Measurements from ENCODE around the gene TAS2R40.
A peak's percentile ranks its signal among the peaks of the same experiment; 100 is the strongest.
"Not testable (repeated sequence)": the region's sequence is repeated elsewhere in the genome, so short reads cannot be mapped to it uniquely, and the experiment has no call there.

Gene TAS2R40

DNA sequence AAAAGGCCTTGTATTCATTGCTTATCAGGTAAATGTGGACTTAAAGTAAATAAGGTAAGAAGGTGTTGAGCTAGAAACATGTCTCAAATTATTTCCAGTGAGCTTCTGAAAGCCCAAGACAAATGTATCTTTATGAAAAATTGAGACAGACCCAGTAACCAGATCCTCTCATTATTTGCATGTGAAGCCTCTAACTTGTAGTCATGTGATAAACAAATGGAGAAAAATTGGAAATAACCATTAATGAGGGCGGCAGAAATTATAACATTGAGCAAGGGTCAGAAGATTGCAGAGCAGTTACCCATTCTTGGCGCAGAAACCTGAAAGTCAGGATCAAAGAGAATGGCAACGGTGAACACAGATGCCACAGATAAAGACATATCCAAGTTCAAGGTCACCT lies at the start of gene TAS2R40:
TAS2R40 (plus strand) TSS at position 301 of the 400 bp plus-strand sequence; CDS start at position 343, 42 bp downstream.
- DNase-seq: no peak

DNA sequence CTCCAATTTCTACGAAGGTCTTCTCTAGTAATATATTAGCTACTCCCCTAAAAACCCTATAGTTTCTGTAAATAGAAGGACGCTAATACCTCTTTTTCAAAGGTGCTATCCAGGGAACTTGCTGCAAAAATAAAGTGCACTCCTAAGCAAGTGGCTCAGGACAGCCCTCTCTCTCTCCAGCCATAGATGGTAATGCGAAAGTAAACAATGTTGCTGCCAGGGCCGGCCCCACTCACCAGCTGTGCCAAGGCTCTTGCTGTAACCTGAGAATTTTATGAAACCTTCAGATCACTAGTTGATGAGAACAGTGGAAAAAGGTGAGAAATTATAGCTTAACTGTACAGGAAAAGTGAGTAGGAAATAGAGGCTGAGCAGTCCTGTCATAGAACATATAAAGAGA lies 49.5 kb upstream of the TAS2R40 start:
- DNase-seq: peak; percentile 14 to 28

DNA sequence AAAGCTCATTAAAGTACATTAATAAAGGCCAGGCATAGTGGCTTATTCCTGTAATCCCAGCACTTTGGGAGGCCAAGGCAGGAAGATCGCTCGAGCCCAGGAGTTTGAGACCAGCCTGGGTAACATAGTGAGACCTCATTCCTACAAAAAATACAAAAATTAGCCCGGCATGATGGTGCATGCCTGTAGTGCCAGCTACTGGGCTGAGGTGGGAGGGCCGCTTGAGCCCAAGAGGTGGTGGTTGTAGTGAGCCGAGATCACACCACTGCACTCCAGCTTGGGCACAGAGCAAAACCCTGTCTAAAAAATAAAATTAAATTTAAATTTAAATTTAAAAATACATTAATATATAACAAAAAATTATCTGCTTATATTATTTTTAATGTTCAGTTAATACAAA lies 45.7 kb upstream of the TAS2R40 start:
- no peak for DNase-seq

DNA sequence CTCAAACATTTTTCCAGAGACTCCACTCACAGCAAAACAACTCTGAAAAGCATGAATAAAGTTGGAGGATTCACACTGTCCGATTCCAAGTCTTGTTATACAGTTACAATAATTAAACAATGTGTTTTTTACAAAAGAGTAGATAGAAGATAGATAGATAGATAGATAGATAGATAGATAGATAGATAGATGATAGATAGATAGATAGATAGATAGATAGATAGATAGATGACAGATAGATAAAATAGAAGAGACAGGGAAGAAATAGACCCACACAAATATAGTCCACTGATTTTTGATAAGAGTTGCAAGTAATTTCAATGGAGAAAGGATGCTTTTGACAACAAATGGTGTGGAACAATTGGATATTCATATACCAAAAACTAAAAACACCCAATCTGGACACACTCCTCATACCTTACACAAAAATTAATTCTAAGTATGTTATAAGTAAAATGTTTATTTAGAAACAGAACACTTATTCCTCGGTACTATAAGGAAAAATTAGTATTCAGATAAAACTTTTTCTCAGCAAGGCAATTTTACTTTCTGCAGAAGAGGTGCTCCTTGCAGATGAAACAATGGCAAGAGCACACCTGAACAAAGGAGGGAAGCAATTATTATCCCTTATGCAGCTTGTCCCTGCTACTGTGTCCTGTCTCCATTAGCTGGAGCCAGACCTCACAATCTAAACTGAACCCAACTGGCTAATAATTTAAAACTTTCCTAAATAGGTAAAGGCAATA lies 44.3 kb upstream of the TAS2R40 start:
- no peak for DNase-seq

DNA sequence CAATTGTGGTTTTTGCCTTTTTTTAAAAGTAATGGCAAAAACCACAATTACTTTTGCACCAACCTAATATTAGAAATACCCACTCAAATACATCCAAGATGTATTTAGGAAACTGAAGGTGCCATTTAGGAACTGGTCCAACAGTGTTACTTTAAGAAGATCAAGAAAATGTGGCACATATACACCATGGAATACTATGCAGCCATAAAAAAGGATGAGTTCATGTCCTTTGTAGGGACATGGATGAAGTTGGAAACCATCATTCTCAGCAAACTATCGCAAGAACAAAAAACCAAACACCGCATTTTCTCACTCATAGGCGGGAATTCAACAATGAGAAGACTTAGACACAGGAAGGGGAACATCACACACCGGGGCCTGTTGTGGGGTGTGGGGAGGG lies 41.1 kb upstream of the TAS2R40 start:
- DNase-seq: not testable (repeated sequence)

DNA sequence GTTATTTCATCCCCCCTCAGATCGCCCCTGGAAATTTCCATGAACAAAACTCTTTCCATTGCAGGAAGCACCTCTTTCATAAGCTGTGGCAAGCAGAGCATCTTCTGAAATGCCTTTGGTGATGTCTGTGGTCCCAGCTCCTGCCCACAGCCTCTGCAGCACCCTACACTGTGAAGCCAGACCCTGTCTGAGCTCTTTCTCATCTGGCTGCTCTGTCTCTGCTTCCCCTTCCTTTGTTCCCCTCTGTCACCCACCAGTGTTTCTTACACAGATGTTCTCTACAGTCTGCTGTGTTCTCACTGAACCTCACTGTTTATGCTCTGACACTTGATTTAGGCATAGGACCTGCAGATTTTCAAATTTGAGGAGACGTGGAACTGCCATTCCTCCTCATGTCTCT lies 40.5 kb upstream of the TAS2R40 start:
- DNase-seq: no peak

DNA sequence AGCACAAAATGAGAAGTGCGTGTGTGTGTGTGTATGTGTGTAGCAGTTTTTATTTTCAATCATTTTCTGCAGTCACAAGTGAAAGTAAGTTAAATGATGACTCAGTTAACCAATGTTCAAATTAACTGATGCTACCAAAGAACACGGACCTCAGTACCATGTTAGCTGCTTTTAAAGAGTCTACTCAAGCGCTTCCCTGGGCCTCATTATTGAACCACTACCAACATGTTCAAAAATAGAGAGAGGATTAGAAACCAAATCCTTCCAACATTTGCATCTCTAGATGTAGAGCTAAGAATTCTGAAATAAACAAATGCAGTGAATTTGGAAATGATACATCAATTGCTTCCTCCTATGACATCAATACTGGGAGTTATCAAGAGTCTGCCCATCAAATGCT lies 38.8 kb upstream of the TAS2R40 start, which contains the start of gene TAS2R39:
TAS2R39 (plus strand) TSS at position 396 of the 400 bp plus-strand sequence; CDS start at position 396, 0 bp downstream.
- no peak for DNase-seq

DNA sequence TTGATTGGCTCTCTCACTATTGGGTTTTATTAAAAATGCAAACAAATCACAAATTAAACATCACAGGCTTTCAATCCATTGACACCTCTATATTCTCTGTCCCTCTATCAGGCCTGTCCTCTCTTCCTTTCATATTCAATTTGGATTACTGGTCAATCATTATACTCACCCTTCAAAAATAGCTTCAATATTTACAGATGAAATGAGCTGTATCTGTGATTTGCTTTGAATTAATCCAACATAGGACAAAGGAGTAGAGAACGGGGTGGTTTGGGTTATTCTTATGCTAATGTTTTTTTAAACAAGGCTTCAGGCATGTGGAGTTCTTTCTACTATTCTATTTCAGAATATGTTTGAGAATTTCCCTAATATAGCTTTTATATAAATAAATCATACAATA lies 36.3 kb upstream of the TAS2R40 start:
- no peak for DNase-seq

DNA sequence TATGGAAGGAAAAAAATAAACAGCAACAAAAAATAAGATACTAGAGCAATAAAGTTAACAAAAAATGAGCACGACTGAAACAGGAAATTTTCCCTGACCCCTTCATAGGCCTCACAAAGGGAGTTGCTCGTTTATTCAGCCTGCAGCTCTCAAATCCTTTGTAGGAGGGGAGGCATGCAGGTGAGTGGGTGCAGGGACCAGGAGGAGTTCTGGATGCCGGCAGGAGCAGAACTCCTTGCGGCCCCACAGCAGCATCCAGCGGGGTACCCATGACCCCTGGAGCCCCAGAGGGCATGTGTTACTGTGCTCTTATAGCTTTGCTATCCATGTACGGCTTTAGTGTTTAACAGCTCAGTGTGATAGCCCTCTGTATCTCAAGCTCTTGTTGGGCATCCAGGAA lies 32.8 kb upstream of the TAS2R40 start:
- DNase-seq: no peak

DNA sequence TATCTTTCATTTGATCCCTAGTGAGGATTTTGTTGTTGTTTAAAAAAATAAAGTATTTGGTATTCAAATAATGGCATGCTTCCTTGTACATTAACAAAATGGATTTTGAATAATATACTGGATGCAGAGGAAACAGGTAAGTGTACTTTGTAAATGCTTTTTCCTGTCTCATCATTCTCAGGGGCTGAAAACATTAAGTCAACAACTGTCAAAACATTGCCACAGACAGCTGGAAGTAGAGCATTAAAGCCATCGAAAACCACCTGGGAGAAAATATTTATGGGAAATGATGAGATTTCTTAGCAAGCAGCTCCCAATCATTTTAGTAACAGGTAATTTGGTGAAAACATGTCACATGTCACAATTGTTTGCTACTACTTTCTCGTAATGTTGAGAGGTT lies 28.0 kb upstream of the TAS2R40 start:
- DNase-seq: no peak

DNA sequence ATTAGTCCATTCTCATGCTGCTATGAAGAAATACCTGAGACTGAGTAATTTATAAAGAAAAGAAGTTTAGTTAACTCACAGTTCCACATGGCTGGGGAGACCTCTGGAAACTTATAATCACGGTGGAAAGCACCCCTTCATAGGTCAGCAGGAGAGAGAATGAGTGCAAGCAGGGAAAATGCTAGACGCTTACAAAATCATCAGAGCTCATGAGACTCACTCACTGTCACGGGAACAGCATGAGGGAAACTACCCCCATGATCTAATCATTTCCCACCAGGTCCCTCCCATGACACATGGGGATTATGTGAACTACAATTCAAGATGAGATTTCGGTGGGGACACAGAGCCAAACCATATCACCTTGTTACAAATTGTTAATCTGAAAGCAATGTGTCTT lies 22.8 kb upstream of the TAS2R40 start:
- DNase-seq: no peak

DNA sequence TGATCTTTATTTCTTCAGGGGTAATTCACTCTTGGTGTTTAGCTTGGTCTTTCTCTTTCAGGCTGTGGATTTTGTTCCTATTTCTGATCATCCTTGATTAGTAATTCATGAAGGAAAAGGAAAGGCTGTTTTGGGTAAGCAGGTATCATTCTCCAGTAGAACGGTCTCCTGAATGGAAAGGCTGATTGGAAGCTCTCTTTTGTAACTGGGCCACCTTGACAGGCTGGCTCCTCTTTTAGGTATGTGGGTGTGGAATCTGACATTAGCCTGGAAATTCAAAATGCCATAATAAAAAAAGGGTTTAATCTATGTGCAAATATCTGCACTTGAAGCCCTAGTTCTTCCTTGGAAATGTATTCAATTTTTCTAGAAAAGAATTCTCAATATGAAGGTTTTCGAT lies 19.7 kb upstream of the TAS2R40 start:
- DNase-seq: no peak

DNA sequence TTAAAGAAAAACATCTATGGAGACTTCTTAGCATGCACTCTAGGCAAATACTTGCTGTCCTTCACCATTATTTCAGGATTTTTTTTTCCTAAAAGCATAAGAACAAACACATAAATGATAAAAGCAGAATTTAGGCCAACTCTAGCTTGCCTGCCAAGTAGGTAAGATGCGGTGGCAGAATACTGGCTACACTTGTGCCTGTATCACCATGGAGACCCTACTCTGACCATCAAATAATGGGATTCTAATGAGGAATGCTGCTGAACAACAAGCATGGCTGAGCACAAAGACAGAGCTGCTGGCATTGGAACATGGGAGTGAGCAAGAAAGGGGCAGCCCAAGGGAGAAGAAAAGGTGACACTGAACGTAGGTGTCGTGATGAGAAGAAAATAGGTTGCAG lies 18.5 kb upstream of the TAS2R40 start:
- DNase-seq: no peak

DNA sequence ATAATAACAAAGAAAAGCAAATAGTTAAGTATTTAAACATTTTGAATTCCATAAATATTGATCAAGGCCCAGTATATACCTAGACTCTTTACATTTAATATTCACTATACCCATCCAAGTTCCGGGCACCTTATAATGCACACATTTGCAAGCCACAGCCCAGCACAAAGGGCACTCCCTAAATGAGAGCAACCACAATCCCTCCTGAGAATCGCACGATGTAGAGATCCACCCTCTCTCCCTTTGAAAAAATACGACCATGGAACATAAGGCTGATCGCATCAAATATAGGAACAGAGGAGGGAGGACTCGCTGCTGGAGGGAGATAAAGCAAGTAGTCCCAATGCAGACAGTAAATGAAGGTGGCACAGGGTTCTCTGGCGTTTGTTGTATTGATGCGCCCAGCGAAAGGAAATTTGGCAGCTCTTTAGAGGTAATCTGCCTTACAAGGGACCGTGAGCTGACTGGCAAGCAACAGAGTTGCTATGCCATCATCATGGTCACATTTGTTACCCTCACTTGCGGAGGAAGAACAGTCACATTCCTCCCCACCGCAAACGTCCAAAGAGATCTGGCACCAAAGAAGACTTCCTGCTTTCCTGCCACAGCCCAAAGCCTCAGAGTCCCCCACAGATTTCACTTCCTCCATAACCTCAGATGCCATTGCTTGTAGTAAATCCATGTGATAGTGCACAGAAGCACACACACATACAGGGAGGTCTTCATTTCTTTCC lies 16.1 kb upstream of the TAS2R40 start:
- DNase-seq: no peak

DNA sequence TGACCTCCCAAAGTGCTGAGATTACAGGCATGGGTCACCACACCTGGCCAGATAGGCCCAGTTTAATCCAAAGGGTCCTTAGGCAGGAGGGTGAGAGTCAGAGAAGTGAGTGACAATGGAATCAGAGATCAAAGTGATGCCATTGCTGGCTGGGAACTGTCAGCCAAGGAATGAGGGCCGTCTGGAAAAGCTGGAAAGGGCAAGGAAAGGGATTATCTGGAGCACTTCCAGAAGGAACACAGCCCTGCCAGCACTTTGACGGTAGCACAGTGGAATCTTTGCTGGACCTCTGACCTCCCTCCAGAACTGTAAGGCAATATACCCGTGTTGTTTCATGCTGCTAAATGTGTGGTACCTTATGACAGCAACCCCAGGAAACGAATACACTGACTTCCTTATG lies 11.3 kb upstream of the TAS2R40 start:
- DNase-seq: no peak

DNA sequence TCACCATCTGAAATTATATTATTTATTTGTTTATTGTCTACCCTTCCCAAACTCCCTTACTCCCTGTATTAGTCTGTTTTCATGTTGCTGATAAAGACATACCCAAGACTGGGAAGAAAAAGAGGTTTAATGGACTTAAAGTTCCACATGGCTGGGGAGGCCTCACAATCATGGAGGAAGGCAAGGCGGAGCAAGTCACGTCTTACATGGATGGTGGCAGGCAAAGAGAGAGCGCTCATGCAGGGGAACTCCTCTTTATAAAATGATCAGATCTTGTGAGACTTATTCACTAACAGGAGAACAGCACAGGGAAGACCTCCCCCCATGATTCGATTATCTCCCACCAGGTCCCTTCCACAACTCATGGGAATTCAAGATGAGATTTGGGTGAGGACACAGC lies 8.4 kb upstream of the TAS2R40 start:
- DNase-seq: not testable (repeated sequence)

DNA sequence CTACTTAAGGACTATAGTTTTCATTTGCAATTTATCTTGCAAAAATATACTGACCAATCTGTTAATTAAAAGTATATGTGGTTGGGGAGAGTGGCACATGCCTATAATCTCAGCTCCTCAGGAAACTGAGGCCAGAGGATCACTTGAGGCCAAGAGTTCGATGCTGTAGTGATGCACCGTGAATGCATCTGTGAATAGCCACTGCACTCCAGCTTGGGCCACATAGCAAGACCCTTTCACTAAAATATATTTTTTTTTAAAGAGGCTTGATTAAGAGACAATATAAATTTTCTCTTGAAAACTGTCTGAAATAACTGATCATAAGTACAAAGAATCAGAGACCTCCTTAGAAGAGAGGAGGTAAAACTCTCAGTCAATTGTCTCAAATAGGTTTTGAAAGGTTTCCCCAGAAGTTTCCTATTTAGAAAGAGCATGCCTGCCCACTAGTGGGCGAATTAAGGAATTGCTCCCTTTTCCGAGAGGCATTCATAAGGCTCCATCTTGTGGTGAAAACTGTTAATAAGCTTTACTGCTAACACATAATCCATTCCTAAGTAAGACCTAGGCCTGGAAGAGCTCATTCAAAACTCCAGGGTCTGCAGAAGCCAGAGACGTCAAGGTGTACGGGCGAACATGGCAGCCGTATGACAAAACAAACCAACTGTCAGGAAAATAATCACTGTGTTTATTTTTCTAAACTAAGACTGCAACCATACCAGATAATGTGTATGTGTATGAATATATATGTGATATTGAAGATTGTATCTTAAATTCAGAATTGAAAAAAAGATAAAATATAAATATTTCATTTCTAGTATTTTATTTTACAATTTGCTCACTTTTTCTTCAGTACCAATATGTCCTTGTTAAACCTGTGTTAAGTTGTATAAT lies 6.8 kb upstream of the TAS2R40 start:
- DNase-seq: peak; percentile 81 to 91

DNA sequence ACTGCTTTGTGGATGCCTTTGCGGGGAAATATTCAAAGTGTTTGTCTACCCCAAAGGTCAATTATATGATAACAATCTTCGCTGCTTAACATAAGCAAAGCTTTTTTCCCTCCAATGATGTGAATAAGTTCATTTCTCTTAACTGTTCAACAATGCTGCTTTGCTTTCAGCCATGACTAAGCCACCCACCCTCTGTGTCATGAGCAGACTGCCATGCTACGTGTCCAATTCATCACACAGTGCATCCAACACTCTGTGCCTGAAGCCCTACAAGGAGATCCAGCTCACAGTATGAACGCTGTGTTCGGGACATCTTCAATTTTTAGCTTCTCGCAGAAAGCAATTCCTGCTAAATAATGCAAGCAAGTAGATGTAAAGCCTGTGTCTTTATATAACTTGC lies 5.7 kb upstream of the TAS2R40 start:
- DNase-seq: no peak

DNA sequence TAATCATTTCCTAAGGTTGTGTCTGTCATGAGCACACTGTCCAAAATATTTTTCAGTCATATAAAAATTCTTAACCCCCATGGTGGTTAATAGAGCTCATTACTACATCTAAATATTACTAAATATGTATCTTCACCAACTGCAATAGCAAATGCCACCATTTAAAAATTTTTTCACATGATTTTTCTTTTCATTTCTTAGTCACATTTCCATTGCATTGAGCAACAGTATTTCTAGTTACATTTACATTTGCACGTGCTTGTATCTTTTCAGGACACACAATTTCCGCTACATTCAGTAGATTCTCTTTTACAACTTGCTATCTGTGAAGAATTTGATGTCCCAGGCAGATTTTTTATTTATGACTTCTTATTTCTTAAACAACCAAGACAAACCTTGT lies 5.2 kb upstream of the TAS2R40 start:
- no peak for DNase-seq

DNA sequence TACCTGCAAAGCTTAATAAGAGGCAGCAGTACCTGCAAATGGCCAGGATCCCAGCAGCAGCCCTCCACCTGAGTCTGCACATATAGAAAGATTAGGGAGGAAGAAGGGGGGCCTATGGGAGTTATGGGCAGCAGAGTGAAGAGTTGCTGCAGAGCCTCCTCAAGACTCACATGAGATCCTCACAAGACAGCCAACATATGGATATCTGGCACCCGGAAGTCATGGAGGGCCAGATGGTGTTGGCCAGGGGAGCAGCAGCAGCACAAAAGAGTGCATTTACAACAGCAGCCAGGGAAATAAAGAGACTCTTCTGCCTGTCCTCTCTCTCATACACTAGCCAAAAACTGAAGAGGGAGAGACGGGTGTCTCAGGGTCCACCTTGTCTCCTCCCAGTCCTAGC lies 4.0 kb upstream of the TAS2R40 start:
- no peak for DNase-seq

DNA sequence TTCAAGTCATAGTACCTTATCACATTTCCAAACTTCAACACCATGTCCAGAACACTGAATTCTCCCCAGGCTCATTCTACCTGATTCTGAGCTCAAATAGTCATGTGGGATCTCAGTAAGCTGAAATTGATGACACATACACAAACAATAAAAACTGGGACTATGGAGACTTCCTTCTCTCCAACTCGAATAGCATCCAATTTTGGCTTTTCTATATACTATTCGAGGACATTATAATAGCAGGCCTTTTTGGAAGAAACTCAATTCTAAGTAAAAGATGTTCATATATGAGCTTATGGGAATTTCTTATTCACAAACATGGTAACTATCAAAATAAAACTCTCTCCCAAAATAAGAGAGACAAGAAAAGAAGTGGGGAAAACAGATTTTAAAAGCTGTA lies 551 bp upstream of the TAS2R40 start:
- no peak for DNase-seq

DNA sequence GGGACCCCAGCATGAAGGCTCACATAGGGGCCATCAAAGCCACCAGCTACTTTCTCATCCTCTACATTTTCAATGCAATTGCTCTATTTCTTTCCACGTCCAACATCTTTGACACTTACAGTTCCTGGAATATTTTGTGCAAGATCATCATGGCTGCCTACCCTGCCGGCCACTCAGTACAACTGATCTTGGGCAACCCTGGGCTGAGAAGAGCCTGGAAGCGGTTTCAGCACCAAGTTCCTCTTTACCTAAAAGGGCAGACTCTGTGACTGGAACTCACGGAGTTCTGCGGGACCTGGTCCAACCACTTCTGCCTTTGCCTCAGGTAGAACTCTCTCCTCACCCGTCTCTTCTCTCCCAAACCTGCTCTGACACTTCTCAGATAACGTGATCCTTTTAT lies 945 bp downstream of the TAS2R40 start:
- DNase-seq: no peak

DNA sequence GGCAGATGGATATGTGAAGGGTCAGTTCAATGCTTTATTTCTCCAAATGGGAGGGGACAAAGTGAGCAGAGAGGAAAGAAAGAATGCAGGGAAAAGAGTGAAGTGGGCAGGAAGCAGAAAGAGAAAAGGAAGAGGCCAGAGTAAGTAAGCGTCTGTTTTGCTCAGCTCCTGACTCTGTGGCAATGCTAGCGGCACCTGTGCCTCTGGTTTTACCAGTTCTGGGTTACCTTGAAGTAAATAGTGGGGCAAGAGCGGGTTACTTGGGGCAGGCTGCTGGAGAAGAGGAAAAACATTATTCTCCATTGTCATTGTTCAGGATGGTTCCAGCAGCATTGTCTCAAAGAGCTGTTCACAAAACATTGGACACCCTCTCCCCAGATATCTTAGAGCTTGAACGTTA lies 1.9 kb downstream of the TAS2R40 start:
- DNase-seq: no peak

DNA sequence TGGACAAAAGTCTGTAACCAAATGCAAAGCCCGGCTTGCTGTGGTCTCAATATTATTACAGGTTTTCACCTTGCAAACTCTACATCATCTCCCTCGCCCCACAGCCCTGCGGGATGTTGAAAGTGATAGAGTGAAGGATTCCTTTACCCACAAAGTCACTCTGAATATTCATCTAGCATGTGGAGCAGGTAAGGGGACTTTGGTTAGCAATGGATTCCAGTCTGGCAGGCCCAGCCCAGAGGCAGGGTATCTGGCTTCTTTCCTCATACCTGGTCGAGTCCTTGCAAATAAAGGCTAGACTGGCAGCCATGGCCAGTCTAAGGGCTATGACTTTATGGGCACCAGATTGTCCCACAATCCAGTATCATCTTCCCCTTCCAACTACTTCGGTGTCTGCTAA lies 3.2 kb downstream of the TAS2R40 start:
- DNase-seq: no peak

Data from NCI-H526 (cell line).